Suprapubic skin (tissue), 4 donors: ENCODE results near the gene HERC3.

Experiments
- EP300 ChIP-seq: sonication (generic); formaldehyde crosslinking; IDR thresholded peaks from one replicate; pipeline ENCODE4 v1.6.1; 2017; ENCODE audit warnings: antibody characterized with exemption
- POLR2A ChIP-seq, 2 donors: fragments of 450-650 bp; IDR thresholded peaks; one replicate each; pipeline ENCODE4 v1.6.1; 2017; ENCODE audit warnings: antibody characterized with exemption in 2 of 2, mild to moderate bottlenecking in 2 of 2, moderate library complexity in 2 of 2
- POLR2AphosphoS5 ChIP-seq, 3 donors: sonication (generic); formaldehyde crosslinking; IDR thresholded peaks; one replicate each; pipeline ENCODE4 v1.6.1; 2017; ENCODE audit warnings: antibody characterized with exemption in 3 of 3
- TF ChIP-seq, protein P1 (sequence below), 2 donors: fragments of 200-600 bp in 1 of 2; fragments of 450-650 bp in 1 of 2; sonication (generic) in 1 of 2; IDR thresholded peaks; one replicate each; pipeline ENCODE4 v1.5.1; 2016 to 2019; ENCODE audit warnings: antibody characterized with exemption in 2 of 2, mild to moderate bottlenecking in 1 of 2, moderate library complexity in 1 of 2

DNA sequence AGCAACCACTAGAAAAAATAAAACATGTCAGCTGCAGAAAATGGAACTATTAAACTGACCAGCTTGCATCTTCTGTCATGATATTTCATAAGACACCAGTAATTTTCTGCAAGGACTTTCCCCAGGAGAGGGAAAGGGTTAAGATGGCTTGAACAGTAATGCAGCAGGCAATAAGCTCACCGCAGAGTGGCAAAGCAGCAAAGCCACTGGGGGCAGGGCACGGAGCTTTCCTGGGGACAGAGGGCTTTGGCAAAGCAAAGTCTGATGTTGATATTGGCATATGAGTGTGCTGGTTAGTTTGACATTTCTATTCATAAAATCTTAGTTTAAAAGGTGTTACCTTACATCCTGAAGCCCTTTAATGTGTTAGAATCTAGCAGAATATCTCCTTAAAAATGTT lies 160.5 kb downstream of the HERC3 start:
- TF ChIP-seq, protein P1, sequence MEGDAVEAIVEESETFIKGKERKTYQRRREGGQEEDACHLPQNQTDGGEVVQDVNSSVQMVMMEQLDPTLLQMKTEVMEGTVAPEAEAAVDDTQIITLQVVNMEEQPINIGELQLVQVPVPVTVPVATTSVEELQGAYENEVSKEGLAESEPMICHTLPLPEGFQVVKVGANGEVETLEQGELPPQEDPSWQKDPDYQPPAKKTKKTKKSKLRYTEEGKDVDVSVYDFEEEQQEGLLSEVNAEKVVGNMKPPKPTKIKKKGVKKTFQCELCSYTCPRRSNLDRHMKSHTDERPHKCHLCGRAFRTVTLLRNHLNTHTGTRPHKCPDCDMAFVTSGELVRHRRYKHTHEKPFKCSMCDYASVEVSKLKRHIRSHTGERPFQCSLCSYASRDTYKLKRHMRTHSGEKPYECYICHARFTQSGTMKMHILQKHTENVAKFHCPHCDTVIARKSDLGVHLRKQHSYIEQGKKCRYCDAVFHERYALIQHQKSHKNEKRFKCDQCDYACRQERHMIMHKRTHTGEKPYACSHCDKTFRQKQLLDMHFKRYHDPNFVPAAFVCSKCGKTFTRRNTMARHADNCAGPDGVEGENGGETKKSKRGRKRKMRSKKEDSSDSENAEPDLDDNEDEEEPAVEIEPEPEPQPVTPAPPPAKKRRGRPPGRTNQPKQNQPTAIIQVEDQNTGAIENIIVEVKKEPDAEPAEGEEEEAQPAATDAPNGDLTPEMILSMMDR (IDR thresholded peaks at IDR 0.05), result no peak
- TF ChIP-seq POLR2A (IDR thresholded peaks at IDR 0.05) (no peak), EP300 (no peak), POLR2AphosphoS5 (IDR thresholded peaks at IDR 0.05) (no peak)
